T-helper 1 cell (primary cell): ENCODE data around the gene KLK3.
"Not testable (repeated sequence)": the region's sequence is repeated elsewhere in the genome, so short reads cannot be mapped to it uniquely, and the experiment has no call there.

Source experiments
- DNase-seq, 5 donors: peaks; one replicate each; pipeline ENCODE4 v3.0.0-alpha.2; 2012 to 2020

The KLK3 gene

DNA sequence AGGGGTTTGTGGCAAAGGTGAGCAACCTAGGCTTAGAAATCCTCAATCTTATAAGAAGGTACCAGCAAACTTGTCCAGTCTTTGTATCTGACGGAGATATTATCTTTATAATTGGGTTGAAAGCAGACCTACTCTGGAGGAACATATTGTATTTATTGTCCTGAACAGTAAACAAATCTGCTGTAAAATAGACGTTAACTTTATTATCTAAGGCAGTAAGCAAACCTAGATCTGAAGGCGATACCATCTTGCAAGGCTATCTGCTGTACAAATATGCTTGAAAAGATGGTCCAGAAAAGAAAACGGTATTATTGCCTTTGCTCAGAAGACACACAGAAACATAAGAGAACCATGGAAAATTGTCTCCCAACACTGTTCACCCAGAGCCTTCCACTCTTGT lies 14.8 kb downstream of the KLK3 start:
- no peak for DNase-seq

GRCh38 chr19:50870417-50871089 lies 15.8 kb downstream of the KLK3 start:
- DNase-seq: peak in 1 of 5 donors; percentile 14

DNA sequence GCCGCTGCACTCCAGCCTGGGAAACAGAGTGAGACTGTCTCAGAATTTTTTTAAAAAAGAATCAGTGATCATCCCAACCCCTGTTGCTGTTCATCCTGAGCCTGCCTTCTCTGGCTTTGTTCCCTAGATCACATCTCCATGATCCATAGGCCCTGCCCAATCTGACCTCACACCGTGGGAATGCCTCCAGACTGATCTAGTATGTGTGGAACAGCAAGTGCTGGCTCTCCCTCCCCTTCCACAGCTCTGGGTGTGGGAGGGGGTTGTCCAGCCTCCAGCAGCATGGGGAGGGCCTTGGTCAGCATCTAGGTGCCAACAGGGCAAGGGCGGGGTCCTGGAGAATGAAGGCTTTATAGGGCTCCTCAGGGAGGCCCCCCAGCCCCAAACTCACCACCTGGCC lies 18.3 kb downstream of the KLK3 start, which contains the start of gene KLK2:
KLK2 (plus strand) TSS at position 384 of the 400 bp plus-strand sequence. CDS start 35 bp downstream, outside the sequence.
- no peak for DNase-seq

GRCh38 chr19:50874211-50874610 lies 19.5 kb downstream of the KLK3 start:
- DNase-seq: no peak

GRCh38 chr19:50875795-50876422 lies 21.2 kb downstream of the KLK3 start:
- no peak for DNase-seq

DNA sequence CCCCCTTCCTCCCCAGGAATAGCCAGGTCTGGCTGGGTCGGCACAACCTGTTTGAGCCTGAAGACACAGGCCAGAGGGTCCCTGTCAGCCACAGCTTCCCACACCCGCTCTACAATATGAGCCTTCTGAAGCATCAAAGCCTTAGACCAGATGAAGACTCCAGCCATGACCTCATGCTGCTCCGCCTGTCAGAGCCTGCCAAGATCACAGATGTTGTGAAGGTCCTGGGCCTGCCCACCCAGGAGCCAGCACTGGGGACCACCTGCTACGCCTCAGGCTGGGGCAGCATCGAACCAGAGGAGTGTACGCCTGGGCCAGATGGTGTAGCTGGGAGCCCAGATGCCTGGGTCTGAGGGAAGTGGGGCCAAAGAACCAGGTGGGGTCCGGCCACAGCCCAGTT lies 21.7 kb downstream of the KLK3 start:
- DNase-seq: no peak

DNA sequence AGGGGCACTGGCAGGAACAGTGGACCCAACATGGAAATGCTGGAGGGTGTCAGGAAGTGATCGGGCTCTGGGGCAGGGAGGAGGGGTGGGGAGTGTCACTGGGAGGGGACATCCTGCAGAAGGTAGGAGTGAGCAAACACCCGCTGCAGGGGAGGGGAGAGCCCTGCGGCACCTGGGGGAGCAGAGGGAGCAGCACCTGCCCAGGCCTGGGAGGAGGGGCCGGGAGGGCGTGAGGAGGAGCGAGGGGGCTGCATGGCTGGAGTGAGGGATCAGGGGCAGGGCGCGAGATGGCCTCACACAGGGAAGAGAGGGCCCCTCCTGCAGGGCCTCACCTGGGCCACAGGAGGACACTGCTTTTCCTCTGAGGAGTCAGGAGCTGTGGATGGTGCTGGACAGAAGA lies 22.6 kb downstream of the KLK3 start:
- no peak for DNase-seq

DNA sequence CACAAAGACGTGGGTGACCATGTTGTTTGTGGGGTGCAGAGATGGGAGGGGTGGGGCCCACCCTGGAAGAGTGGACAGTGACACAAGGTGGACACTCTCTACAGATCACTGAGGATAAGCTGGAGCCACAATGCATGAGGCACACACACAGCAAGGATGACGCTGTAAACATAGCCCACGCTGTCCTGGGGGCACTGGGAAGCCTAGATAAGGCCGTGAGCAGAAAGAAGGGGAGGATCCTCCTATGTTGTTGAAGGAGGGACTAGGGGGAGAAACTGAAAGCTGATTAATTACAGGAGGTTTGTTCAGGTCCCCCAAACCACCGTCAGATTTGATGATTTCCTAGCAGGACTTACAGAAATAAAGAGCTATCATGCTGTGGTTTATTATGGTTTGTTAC lies 24.1 kb downstream of the KLK3 start:
- DNase-seq: no peak

- no peak for DNase-seq
Observed at GRCh38 chr19:50880241-50880640, 25.5 kb downstream of the KLK3 start.

GRCh38 chr19:50882188-50882587 lies 27.5 kb downstream of the KLK3 start:
- DNase-seq: no peak

GRCh38 chr19:50889638-50890037 lies 34.9 kb downstream of the KLK3 start:
- DNase-seq: no peak

DNA sequence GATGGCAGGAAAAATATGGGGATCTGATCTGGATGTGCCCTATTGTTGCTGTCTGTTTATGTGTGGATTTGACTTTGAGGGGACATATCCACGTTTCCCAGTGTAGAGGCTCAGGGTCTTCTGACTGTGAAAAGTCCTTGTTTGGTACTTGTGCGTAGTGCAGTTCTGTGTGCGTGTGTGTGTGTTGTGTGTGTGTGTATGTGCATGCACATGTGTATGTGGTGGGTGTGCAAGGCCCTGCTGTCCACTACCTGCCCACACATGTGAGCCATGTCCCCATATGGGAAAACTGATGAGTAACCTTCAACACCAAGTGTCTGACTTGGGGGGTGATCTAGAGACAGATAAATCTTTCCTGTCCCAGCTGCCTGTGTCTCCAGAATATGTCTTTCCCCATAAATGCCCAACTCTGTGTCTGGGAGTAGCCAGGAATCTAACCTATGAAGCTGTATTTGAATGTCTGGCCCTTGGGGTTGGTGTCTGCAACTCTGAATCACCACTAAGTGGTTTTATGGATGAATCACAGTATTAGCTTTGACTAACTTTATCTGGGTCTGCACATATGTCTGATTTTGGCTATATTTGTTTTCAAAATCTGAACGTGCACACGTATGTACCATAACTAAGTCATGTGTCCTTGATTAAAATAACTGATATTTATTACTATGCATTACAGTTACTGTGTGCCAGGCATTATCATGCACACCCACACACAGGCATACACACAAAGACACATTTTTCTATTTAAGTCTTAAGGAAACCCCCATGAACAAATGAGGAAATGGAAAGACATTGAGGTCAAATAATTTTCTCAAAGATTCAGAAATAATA lies 35.9 kb downstream of the KLK3 start:
- no peak for DNase-seq

- DNase-seq: no peak
Observed at GRCh38 chr19:50891253-50891625, 36.5 kb downstream of the KLK3 start.

GRCh38 chr19:50893047-50893736 lies 38.5 kb downstream of the KLK3 start:
- no peak for DNase-seq

- no peak for DNase-seq
Observed at GRCh38 chr19:50894478-50895356, 40.0 kb downstream of the KLK3 start.

DNA sequence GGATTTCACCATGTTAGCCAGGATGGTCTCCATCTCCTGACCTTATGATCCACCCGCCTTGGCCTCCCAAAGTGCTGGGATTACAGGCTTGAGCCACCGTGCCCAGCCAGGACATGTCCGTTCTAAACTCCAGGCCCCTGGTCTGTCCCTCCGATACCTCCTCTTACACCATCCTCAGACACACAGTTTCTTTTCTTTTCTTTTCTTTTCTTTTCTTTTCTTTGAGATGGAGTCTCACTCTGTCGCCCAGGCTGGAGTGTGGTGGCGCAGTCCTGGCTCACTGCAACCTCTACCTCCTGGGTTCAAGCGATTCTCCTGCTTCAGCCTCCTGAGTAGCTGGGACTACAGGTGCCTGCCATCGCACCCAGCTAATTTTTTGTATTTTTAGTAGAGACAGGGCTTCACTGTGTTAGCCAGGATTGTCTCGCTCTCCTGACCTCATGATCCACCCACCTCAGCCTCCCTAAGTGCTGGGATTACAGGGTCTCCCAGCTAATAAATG lies 41.4 kb downstream of the KLK3 start:
- not testable (repeated sequence) for DNase-seq

- DNase-seq: peak in 1 of 5 donors; percentile 21
Observed at GRCh38 chr19:50896591-50897190, 42.0 kb downstream of the KLK3 start.

GRCh38 chr19:50897191-50897607 lies 42.5 kb downstream of the KLK3 start:
- no peak for DNase-seq

DNA sequence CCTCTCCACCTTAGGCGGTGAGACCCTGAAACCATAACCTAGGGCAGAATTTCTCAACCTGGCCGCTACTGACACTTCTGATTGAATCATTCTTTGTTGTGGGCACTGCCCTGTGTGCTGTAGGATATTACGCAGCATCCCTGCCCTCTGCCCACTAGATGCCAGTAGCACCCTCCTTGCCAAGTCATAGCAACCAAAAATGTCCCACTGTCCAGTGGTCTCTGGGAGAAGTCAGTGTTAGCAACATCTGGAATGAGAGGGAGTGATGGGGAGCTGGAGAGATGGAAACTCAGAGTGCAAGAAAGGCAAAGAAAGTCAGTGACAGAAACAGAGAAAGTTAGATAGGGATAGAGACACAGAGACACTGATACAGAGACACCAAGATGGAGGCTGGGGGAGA lies 42.9 kb downstream of the KLK3 start:
- DNase-seq: no peak

- DNase-seq: no peak
Observed at GRCh38 chr19:50898018-50898417, 43.3 kb downstream of the KLK3 start.

- no peak for DNase-seq
Observed at GRCh38 chr19:50899569-50899968, 44.9 kb downstream of the KLK3 start.
